GM19239 (cell line): Measurements from ENCODE around the gene VILL.
"Not testable (repeated sequence)": the region's sequence is repeated elsewhere in the genome, so short reads cannot be mapped to it uniquely, and the experiment has no call there.

Experiments
- DNase-seq: peaks from one replicate; pipeline ENCODE4 v3.0.0; 2011; ENCODE audit warnings: low spot score; ENCODE audit not compliant: insufficient read length
- FAIRE-seq: peaks from 2 replicates; lab custom pipeline; 2011; peaks lifted over from hg19 to GRCh38; lab: Jason Lieb, UNC

Gene VILL

DNA sequence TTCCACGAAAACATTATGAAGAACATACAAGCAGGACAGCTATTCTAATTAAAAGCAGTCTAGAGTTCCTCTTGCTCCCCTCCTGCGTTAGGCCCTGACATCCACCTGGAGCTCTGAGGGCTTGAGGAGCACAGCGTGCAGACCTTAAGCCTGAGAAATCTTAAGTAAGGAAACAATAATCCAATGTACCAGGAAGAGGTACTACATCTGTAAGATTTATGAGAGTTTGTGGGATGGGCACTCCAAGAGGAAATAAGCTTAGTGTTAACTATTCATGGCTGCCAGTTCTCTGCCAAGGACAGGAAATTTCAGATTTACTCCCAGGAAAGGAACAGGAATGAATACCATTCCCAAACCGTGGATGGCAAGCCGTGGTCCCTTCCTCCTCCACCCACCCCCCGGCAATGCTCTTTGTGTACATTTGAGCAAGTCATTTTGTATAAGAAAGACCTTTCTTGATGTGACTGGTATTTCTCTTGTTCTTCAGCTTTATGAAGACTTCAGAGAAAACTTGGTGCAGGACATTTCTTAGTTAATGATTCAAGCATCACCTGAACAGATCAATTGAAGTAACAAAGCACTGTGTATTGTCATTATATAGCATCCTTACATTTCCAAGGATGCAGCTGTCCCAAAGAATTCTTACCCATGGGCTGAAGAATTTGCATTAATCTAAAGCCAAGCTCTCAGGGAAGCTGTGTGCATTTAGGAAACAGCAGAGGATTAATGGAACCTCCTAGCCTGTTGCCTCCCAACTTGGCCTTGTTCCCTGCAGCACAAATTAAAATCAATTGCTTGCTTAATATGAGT is 28.8 kb upstream of the VILL start:
- FAIRE-seq (no peak), DNase-seq (no peak)

DNA sequence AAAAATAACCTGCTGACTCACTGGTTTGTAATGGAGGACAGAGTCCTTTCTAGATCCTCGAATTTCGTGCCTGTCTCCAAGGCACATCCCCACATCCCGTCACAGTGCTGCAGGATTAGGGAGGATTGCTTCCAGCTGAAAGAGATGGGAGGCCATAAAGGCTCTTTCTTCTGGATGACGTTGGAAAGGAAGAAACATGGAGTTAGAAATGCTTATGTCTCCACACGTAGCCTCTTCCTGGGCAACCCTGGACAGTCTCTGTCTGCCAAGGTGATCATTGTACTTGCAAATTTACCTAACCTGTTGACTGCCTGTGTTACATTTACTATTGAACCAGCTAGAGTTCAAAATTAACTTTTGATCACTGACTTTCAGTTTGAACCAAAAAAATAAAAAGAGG is 27.6 kb upstream of the VILL start:
- no peak for FAIRE-seq
- no peak for DNase-seq

DNA sequence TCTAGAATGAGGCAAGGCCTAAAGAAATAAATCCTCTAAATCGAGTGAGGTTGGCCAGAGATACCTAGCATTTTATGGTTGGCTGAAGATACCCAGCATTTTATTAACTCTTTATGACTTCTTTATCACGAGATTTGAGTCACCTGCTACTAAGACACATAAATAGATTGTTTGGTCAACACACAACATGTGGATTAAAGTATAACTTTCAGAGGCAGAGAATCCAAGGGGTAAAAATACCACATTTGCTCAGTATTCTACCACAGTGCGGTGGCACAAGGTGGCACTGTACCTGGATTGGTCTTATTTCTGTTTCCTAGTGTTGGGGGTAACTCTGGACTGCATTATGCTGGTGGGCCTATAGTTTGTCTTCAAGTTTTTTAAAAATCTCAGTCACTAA is 27.0 kb upstream of the VILL start:
- FAIRE-seq (no peak), DNase-seq (no peak)

DNA sequence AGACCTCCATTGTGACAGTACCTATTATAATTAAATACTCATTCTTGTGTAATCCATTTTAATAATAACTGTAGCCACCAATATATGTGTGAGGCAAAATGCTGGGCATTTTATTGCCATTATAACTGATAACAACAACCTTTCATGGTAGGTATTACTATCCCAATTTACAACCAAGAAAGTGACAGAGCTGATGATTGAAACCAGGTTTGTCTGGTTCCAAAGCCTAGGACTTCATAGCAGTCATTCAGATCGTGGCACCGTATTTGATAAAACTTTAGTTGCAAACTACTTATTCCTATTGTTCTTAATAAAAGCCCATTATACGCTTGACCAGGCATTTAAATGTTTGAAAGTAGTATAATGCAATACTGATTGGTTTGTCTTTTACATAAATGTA is 26.4 kb upstream of the VILL start:
- DNase-seq (no peak), FAIRE-seq (no peak)

DNA sequence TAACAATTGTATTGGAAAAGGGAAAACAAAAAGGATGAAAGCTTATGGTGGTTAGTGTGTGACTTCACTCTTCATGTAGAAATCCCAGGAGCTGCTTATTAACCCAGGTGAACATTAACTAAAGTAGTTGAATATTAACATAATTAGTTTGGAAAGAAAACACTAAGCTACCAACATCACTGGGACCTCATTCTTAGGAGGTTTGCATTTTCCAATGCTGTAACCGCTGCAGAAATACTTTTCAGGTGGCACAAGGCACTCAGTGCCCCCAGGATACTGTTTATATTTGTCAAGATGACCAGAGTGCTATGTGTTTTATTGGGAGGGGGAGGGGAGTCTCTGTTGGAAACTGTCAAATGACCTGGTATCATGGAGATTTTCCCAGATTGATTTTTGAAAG is 25.9 kb upstream of the VILL start:
- FAIRE-seq (no peak), DNase-seq (no peak)

DNA sequence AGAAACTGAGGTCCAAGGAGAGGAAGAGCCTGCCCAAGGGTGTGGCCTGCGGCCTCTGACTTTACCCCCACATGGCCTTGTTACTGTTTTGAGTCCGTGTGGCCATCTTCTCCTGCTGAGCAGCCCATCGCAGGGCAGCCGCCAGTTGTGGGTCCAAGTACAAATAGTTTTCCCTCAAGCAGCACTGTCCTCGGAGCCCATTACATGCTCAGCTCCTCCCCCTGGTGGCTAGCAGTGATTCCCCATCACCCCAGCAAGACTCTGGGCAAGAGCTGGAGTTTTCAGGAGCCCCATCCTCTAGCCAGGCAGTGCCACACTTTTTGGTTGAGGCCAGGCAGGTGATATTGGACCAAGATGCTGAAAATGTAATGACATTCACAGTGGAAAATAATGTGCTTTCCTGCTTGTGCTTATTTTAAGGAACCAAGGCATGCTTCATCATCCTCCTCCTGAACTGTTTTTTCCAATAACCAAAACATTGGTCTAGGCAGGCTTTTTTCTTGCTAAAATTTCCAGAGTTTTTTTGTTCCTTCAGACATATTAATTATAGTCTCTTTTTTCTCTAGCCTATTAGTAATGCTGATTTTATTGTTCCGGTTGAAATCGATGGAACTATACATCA is 23.2 kb upstream of the VILL start:
- DNase-seq (peak; percentile 40), FAIRE-seq (peak; percentile 53)

DNA sequence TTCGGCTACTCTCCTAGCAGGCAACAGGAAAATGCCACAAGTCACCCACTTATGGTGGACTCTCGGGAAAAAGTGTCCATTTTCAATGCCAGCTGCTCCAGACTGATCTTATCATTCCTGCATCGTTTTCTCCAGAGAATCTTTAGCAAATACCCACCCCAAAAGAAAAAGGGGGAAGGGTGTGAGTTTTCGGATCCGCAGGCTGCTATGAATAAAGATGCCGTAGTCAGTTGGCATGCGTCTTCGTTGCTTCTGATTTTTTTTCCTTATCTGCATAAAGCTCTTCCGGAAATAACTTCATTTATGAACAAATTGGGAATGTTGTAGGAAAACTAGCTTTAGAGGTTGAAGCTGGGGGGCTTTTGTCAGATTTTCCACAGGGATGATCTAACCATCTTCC is 22.4 kb upstream of the VILL start:
- DNase-seq (no peak), FAIRE-seq (no peak)

DNA sequence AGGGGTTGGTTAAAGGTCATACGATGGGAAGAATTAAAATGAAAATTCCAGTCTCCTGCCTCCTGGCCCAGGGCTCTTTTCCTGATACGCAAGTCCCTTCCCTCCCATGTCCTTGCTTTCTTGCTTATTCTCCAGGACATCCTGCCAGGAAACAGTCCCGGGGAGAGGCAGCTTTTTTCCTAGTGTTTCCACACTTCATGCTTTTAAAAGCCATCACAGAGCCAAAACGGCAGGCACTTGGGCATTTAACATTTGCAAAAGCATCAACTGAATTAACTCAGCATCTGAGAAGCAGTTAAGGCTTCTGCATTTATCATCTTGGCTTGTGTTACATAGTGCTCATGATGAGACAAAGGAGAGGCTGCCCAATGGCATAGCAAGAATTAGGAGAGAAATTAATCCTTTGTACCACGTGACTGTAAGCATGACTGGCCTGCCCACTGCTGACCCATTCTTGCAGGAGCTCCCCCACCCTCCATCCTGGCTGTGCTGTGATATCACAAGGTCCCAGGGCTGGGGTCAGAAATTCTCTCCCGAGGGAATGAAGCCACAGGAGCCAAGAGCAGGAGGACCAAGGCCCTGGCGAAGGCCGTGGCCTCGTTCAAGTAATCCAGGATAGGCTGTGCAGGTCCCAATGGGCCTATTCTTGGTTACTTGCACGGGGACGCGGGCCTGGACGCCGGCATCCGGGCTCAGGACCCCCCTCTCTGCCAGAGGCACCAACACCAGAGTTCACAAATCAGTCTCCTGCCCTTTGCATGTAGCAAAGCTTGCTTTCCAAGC is 21.6 kb upstream of the VILL start:
- FAIRE-seq = no peak

DNA sequence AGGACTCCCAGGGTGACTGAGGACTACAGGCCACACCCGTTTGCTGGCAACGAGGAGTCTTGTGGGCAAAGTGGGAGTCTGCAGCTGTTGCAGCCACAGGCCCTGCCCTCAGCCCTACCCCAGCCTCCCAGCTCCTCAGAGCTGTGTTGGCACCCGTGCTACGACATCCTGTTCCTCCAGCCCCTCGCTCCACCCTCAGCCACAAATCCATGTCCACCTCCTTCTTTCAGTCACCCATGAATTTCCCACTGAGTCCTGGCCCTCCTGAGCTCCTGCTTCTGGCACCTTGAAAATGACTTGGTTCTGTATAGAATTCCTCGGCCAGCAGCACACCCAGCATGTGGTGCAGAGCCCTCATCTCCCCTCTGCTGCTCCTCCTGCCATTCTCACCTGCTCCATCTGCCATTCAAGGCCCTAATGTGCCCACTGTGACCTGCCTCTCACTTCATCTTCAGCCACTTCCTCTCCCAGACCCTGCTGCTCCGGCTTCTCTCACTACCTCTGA is 20.9 kb upstream of the VILL start:
- DNase-seq = no peak
- FAIRE-seq = no peak

More for the DNA sequence above, 21.6 kb upstream of the VILL start:
- DNase-seq = no peak

DNA sequence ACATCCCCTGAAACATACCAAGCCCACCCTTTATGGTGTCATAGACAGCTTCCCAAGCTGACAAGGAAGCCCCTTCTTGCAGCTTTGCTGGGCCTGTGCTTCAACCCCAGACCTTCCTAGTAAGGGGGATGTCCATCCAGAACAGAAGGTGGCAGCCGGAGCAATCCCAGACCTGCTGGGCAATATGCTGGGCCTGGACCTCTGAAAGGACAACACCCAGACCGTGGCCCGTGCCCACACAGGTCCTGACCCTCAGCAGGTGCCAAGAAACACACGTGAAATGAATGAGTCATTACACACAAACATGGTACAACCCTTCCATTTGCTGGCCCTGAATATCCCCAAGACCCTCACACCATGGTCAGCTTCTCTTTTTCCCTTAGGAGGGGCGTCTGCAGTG is 19.8 kb upstream of the VILL start:
- DNase-seq = no peak
- FAIRE-seq = no peak

DNA sequence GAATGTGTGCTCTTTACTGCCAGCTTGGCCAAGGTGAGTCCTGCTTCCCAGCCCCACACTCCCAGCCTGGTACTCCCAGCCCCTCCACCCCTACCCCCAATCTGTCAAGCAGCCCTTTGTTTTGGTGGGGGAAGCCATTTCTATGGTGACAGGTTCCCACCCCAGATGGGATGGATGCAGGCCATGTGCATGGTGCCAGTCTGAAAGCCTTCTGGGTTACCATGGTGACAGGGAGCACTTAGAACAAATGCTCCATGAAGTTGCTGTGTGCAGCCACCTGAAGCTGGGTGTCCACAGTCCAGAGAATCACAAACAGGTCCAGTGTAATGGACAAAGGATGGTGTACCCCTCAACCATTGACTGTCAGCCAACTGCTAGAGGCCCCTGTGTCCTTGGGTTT is 19.1 kb upstream of the VILL start:
- FAIRE-seq (no peak), DNase-seq (no peak)

DNA sequence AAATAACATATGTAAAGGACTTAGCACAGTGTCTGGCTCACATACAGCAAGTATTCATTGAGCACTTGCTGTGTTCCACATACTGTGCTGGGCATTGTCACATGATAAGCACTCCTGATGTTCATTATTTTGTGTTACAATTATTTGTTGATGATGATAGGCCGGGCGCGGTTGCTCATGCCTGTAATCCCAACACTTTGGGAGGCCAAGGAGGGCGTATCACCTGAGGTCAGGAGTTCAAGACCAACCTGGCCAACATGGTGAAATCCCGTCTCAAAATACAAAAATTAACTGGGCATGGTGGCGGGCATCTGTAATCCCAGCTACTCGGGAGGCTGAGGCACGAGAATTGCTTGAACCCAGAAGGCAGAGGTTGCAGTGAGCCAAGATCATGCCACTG is 18.5 kb upstream of the VILL start:
- not testable (repeated sequence) for DNase-seq, FAIRE-seq

DNA sequence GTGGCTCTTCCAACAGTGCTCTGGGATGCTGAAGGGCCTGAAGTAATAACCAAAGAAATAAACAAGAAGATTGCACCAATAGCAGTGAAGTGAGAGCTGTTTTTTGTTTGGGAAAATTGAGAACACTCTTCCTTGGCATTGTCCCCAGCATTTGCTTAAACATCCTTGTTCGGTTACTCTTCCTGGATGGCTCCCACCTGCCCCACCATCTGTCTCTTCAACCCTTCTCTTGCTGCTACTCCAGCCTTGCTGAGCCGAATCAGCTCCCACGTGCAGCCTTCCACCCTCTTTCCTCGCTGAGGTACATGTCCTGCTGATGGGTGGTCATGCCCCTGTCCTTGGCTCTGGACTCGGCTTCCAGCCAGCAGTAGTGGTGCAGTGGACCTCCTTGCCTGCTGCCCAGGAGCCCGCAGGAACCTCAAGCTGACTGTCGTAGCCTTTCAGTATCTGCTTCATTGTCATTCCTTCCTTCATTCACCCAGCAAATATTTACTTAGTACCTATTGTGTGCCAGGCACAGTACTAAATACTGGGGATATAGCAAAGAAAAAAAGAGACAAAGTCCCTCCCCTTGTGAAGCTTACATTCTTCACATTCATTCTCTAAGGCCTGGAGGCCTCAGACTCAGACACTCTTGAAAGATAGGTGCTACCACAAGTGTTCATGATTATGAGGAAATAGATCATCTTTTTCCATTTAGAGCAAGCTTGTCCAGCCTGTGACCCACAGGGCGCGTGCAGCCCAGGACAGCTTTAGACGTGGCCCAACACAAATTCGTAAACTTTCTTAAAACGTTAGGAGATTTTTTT is 17.1 kb upstream of the VILL start:
- no peak for DNase-seq
- no peak for FAIRE-seq

DNA sequence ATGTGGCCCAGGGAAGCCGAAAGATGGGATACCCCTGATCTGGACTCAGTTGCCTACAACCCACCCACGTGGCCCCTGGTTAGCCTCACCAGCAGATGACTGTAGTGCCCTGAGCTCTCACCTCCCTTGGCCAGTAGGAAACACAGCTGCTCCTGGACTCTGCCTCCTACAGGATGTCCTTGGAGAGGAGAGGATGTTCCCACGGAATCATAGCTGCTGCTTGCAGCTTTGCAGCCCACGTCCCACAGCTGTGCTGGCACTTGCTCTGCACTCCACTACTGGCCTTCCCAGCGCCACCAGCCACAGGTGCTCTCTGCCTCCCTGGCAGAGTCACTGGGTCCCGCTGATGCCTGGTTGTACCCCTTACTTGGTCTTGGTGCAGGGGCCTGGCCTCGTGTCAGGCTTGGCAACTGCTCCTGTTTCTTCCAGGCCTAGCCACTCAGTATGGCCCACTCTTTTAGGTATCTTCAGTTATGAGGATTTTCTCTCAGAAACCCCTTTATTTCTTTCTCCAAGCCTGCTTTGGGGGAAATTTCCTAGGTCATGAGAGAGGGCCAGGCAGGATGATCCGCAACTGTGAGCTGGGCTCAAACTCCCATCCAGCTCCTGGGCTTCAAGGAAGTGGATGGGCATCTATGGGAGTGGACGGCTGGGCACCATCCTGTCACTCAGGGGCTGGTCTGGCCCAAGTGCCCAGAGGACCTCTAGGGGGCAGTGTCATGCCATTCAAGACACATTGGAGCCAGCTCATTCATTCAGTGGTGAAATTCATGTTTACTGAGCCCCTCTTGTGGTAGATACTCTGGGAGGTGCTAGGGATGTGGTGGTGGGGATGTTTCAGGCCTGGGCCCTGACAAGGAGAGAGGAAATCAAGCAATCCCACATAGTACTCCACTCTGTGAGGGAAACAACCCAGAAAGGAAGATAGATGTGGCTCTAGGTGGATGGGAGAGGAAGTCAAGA is 16.2 kb upstream of the VILL start:
- peak; percentile 88 for FAIRE-seq
- peak; percentile 45 for DNase-seq

DNA sequence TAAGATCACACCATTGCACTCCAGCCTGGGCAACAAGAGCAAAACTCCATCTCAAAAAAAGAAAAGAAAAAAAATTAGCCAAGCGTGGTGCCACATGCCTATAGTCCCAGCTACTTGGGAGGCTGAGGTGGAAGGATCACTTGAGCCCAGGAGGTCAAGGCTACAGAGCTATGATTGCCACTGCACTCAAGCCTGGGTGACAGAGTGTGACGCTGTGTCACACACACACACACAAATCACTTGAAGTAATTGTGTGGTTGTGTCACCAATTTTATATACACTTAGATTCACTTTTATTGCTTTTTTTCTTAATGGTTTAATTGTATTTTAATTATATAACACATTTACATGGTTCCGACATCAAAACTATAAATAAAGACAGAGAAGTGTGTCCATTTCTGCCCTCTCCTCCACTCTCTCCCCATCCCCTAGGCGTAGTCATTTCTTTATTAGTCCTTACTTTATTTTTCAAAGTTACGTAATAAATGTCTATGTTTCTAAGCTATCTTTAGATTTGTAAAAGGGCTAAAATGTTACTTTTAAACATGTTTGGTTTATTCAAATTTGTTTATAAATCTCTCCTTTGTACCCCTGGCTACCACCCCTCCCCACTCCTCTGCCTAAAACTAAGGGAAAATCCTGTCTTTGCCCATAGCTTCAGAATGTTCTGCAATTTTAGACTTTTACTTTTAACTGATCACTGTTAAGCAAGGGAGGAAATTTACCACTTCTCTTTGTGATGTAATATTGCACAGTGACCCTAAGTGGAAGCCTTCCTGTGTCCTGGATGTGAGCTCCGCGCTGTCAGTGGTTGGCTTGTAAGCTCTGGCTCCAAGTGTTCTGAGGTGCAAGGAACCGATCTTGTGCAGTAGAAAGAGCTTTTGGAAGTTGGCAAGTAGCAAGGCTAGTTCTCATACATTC is 10.8 kb upstream of the VILL start:
- DNase-seq = no peak
- no peak for FAIRE-seq

DNA sequence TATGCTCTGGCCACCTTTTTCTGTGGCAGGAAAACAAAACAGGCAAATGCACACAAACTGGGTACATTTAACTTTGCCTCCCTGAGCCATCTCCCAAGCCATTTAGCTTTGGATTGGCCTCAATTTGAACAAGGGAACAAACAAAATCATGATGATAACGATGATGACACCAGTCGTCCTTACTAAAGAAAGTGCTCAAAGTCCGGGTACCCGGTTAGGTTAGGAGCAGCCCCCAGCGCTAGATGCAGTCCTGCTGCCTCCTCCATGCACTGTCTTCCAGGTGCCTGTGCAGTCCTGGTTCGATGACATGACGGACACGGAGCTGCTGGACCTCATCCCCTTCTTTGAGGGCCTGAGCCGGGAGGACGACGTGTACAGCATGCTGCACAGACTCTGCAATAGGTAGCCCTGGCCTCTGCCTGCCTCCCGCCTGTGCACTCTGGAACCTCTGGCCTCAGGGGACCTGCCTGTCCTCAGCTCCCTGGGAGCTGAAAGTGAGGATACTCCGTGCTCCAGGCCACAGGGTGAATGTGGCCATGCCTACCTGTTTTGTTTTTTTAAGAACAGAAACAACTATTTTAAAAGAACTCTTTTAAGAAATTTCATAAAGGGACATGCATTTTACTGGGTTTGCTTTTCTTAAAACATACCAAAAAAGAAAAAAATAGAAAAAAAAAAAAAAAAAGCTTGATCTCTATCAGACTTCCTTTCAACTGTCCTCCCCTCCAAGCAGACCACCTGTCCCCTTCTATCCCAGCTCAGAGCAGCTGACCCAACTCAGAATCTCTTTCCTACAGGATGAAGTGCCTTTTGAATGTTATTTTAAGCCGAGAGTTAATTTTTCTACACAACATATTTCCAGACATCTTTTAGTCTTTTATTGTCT is 9.9 kb upstream of the VILL start:
- FAIRE-seq = no peak
- no peak for DNase-seq

DNA sequence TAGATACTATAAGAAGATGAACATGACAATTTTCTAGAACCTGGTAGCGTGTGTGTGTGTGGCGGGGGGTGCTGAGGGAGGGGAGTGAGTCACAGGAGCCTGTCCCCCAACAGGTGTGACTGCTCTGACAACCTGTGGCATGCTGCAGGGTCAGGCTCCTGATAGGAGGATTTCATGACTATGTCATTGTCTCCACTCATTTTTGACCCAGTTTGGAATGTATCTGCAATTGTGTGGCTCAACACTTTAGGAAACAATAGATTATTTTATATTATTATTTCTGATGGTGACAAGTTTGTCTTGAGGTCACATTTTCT is 9.3 kb upstream of the VILL start:
- no peak for DNase-seq
- FAIRE-seq = no peak
